HG03565 (cell line): Measurements from ENCODE around the gene DOK1.

Source experiments
- ATAC-seq: cut with Tn5 transposase; IDR thresholded peaks from one replicate; pipeline ENCODE4 v1.9.1; 2021; ENCODE audit warnings: mild to moderate bottlenecking, moderate library complexity; ENCODE audit not compliant: unreplicated experiment

DOK1 gene

DNA sequence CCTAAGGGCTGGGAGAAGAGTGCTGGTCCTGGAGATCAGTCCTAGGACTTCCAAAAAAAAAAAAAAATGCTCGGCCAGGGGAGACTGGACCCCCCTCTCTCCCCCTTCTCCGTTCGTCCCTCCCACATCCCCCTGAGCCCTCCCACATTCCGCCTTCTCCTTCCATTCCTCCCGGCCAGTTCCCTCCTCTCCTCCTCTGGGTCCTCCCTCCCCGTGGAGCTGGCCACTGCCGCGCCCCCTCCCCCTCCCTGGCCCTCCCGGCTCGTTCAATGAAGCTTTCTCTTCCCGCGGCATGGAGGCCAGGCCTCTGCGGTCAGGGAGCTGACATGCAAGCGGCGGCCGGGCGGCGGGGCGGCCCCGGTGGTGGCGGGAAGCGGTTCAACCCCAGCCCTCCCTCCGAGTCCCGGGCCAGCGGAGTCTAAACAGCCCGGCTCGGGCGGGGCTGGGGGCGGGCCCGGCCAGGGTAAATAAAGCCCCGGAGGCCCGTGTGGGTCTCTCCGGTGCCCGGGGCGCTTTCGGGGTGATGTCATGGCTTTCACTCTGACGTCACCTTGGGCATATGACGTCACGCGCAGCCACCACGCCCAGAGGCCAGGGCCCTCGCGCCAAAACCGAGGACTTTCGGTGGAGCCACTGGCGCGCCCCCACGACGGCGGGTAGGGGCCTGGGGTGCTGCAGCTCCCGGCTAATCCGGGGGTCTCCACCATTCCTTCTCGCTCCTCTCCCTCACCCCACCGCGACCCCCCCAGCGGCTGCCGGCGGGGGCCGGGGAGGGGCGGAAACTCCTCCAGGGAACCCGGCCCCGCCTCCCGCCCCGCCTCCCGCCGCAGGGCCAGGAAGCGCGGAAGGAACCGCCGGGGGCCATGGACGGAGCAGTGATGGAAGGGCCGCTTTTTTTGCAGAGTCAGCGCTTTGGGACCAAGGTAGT lies at the start of gene DOK1, which contains the start of gene LOXL3:
TSS of gene DOK1 (plus strand) at position 829 of the 928 bp plus-strand sequence. CDS start at position 864, 35 bp downstream.
TSS of gene LOXL3 (minus strand) at position 51 of the 928 bp plus-strand sequence. CDS start 1,308 bp downstream, outside the sequence.
- ATAC-seq: peak; percentile 40

GRCh38 chr2:74505448-74506246 lies 48.9 kb upstream of the DOK1 start:
- ATAC-seq: no peak

GRCh38 chr2:74507145-74507925 lies 47.2 kb upstream of the DOK1 start, which contains the start of gene PCGF1:
TSS of gene PCGF1 (minus strand) at chr2:74507695. CDS start at chr2:74507668, 27 bp downstream.
- peak; percentile 87 for ATAC-seq

- peak; percentile 1 for ATAC-seq
Measured at GRCh38 chr2:74507926-74508520, 46.5 kb upstream of the DOK1 start.

DNA sequence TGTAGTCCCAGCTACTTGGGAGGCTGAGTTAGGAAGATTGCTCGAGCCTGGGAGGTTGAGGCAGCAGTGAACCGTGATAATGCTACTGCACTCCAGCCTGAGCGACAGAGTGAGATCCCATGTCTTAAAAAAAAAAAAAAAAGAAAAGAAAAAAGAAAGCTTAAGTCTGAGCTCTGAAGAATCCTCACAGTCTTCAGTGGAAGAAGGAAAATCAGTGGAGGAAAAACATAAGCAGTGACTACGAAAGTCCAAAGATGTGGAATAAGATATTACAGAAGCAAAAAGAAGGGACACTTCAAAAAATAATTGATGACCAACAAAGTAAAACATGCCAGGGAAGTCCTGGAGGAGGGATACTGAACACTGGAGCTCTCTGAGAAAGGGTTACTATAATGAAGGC lies 44.2 kb upstream of the DOK1 start:
- no peak for ATAC-seq

DNA sequence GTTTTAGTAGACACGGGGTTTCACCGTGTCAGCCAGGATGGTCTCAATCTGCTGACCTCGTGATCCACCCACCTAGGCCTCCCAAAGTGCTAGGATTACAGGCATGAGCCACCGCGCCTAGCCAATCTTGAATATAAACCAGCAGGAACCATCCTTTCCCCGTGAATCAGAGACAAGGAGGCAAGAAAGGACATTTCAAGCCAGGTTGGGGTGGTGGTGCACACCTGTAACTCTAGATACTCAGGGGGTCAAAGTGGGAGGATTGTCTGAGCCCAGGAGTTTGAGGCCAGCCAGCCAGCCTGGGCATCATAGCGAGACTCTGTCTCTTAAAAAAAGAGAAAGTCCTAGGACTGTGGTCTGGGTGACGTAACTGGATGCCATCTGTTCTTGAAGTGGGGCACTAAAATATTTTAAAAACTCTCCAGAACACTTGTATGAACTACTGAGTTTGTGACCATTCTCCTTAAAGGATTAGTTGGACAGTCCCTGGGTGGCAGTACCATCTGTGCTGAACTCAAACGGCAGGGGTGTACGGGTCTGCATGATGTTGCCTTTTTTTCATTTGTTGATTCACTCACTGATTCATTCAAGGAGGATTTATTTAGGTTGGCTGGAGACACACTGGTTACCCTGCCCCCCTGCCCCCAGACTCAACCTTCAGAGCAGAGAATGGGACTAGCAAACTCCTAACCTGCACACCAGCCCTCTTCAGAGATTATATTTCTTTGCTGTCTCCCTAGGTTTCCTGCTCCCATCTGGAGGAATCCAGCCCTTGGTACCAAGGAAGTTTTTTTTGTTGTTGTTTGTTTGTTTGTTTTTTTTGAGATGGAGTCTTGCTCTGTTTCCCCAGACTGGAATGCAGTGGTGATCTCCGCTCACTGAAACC lies 43.2 kb upstream of the DOK1 start:
- ATAC-seq: no peak

- no peak for ATAC-seq
Measured at GRCh38 chr2:74512744-74513604, 41.5 kb upstream of the DOK1 start.

DNA sequence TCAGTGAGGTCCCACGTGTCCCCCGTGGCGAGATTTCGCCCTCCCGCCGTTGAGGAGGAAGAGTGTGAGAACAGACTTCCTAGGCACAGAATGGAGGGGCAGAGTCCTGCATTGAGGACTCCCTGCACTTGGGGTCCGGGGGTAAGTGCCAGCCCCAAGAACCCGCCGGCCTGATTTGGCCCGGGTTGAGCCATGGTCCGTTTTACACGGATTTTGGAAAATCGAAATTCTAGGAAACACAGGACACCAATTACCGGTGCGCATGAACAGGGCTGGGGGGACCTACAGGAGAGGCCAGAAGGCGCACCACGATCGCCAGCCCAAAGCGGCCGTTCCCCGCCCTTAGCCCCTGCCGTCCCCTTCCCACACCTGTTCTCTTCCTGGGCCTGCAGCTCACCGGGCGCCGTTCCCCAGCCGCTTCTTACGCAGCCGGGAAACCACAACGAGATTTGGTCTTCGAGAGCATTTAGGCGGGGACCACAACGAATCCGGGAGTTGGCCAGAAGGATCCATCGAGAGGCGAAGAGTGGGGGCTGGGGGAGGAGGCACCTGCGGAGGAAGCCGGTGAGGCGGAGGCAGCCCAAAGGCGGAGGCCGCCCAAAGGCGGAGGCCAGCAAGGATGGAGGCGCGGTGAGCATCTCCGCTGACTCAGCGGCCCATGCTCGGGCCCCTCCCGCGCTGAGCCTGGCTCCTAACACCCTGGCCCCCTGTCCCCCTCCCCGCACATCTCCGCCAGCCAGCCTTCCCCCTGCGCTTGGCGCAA lies 40.7 kb upstream of the DOK1 start:
- ATAC-seq: no peak

GRCh38 chr2:74514368-74515270 lies 39.9 kb upstream of the DOK1 start, which contains the start of gene TLX2:
TSS of gene TLX2 (plus strand) at chr2:74514450. CDS start at chr2:74514807, 357 bp downstream.
- no peak for ATAC-seq

DNA sequence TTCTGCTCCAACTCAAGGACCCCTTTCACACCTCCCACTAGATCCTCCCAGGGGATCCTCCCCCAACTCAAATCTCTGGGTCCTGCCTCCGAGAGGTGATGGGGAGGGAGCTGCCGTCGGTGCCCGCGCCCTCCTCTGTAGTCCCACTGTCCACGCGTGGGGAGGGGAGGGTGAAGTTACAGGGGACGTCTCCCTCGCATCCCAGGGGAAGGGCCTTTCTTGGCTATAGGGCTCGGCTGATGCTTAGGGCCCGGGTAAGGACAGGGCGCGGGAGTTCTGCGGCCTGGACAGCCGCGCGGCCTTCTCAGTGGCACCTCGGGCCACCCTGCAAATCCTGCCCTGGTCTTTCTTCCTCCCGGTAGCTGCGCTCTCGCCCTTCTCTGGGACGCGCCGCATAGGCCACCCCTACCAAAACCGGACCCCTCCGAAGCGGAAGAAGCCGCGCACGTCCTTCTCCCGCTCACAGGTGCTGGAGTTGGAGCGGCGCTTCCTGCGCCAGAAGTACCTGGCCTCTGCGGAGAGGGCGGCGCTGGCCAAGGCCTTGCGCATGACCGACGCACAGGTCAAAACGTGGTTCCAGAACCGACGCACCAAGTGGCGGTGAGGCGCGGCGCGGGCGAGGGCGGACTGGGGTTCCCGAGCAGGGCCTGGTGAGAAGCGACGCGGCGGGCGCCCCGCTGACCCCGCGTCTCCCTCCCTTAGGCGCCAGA lies 39.1 kb upstream of the DOK1 start:
- ATAC-seq: no peak

DNA sequence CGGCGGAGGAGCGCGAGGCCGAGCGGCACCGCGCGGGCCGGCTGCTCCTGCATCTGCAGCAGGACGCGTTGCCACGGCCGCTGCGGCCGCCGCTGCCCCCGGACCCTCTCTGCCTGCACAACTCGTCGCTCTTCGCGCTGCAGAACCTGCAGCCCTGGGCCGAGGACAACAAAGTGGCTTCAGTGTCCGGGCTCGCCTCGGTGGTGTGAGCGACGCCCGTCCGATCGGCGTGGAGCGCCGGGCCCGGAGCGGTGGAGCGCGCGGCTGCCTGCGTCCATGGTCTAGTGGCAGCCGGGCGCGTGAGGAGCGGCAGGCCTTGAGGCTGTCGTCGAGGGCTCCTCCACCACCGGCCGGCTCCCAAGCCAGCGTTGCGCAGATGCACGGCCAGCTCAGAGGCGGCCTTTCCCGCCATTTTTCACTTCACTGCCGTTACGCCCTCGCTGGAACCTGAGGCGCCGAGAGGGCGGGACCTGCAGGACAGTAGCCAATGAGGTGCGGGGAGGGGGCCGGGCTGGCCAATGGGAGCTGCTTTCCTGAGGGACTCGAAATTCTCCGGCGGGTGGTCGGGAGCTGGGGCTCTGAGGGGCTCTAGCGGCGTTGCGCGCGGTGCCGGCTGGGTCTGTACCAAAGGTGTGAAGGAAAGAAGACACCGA lies 38.4 kb upstream of the DOK1 start:
- no peak for ATAC-seq

DNA sequence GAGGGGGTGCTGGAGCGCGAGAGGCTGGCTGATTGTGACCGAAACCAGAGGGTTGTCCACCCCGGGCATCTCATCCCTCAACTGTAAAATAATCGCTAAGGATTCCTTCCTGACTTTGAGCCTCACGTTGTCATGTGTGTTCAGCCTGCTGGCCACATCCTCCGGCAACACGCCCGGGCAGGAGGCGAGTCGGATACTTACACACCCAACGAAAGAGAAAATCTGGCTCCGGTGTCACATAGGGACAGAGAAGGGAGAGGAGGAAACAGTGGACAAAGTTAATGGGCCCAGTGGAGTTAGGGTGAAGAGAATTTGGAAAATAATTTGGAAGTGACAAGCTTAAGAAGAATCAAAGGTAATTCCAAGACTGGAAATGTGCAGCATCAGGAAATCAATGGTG lies 37.9 kb upstream of the DOK1 start:
- ATAC-seq: no peak

- ATAC-seq: no peak
Measured at GRCh38 chr2:74522516-74522915, 32.0 kb upstream of the DOK1 start.

DNA sequence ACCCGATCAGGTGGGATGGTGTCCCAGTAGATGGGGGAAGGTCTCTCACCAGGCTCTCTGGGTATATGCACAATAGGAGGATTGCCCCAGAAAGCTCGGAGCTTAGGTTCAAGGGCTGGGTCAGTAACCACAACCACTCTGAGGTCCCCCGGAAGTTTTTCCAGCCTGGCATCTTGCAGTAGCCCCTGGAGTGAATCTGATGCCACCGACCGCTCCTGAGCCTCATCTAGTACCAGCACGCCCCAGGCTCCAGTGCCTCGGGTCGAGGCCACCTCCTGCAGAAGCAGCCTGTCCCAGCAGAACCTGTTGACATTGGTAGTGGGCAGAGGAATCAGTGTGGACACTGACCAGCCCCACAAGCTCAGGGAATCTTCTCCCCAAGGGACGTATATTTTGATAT lies 30.5 kb upstream of the DOK1 start:
- ATAC-seq: no peak

- no peak for ATAC-seq
Measured at GRCh38 chr2:74524955-74525716, 29.4 kb upstream of the DOK1 start.
